ENCODE measurements around the gene MAPK9. TPM values are rescaled to one million over a fixed set of nuclear protein-coding genes. Genes with fewer than 3 reads are reported as not detected.

MAPK9 gene
- total RNA-seq, 1 experiment from 2014 or later: 38.6 TPM

DNA sequence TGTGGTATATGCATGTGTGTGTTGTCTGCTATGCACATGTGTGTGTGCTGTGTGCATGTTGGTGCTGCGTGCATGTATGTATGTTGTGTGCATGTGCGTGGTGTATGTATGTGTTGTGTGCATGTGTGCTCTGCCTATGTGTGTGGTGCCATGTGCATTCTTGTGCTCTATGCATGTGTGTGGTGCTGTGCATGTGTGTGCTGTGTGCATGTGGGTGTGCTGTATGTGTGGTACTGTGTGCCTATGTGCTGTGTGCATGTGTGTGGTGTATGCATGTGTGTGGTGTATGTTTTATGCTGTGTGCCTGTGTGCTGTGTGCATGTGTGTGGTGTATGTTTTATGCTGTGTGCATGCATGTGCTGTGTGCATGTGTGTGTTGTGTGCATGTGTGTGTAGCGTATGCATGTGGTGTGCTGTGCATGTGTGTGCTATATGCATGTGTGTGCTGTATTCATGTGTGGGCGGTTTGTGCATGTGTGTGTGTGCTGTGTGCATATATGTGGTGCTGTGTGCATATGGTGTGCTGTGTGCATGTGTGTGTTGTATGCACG, 78.2 kb downstream of the MAPK9 start:
- peak overlapping the region in 1 of 2 experiments; percentile 18; a peak in 2 of 5 replicates for H3K4me3 Mint-ChIP-seq
- no peak overlapping the region for H2AFZ ChIP-seq (ENCODE audit: low read length)
- H3K4ac ChIP-seq (ENCODE audit: low read depth, low read length): no peak overlapping the region
- H2BK120ac ChIP-seq (ENCODE audit: low read depth, low read length, poor library complexity, severe bottlenecking): no peak overlapping the region
- no peaks in the 10 kb centered on the region for H3K79me1 ChIP-seq (ENCODE audit: insufficient read depth, low read depth, low read length, poor library complexity, severe bottlenecking)
- H2BK5ac ChIP-seq (ENCODE audit: insufficient read length, low read length): no peak overlapping the region
- H3K27ac Mint-ChIP-seq: peak overlapping the region in 1 of 3 experiments; percentile 38; a peak in 1 of 7 replicates
- no peak overlapping the region for H3T11ph ChIP-seq (ENCODE audit: low read length)
- no peak overlapping the region for H2BK15ac ChIP-seq (ENCODE audit: low read depth, low read length)
- H3K27me3 ChIP-seq (ENCODE audit: insufficient read depth, low read length): no peaks in the 10 kb centered on the region
- H4K8ac ChIP-seq (replicated peaks; ENCODE audit: insufficient read length, low read depth, low read length): peak overlapping the region; percentile 6
- H3K4me2 ChIP-seq (ENCODE audit: insufficient read depth, insufficient read length, low read length): no peak overlapping the region
- H4K20me1 ChIP-seq (ENCODE audit: control insufficient read depth, insufficient read depth, insufficient read length): no peaks in the 10 kb centered on the region
- no peak overlapping the region for H3K27ac ChIP-seq (ENCODE audit: insufficient read length, low read depth, low read length)
- H3K9me3 ChIP-seq (ENCODE audit: control insufficient read depth, low read depth, low read length): no peaks in the 10 kb centered on the region
- H2AK5ac ChIP-seq (ENCODE audit: insufficient read length, low read length): no peak overlapping the region
- peaks cover 0 to 2% of the 10 kb centered on the region in 2 experiments; a peak in 1 of 4 replicates for H3K4me1 Mint-ChIP-seq
- no peak for DNase-seq
- H3K18ac ChIP-seq (ENCODE audit: insufficient read length, low read depth, low read length): no peak overlapping the region
- no peak overlapping the region for H2BK12ac ChIP-seq (ENCODE audit: insufficient read length, low read depth, low read length)
- no peak overlapping the region for H2BK20ac ChIP-seq (ENCODE audit: low read depth, low read length, poor library complexity, severe bottlenecking)
- H3K79me2 ChIP-seq (ENCODE audit: insufficient read depth, low read length): no peaks in the 10 kb centered on the region
- no peaks in the 10 kb centered on the region for H3K23me2 ChIP-seq (ENCODE audit: insufficient read length, low read depth, low read length, poor library complexity, severe bottlenecking)
- H4K91ac ChIP-seq (ENCODE audit: insufficient read length, low read depth, low read length): no peak overlapping the region
- H3K9ac ChIP-seq (ENCODE audit: extremely low read depth, insufficient read length, low read length): no peak overlapping the region
- peaks cover 27% of the 10 kb centered on the region for H3K27me3 Mint-ChIP-seq (ENCODE audit: low read depth)
- TF ChIP-seq, protein P1, sequence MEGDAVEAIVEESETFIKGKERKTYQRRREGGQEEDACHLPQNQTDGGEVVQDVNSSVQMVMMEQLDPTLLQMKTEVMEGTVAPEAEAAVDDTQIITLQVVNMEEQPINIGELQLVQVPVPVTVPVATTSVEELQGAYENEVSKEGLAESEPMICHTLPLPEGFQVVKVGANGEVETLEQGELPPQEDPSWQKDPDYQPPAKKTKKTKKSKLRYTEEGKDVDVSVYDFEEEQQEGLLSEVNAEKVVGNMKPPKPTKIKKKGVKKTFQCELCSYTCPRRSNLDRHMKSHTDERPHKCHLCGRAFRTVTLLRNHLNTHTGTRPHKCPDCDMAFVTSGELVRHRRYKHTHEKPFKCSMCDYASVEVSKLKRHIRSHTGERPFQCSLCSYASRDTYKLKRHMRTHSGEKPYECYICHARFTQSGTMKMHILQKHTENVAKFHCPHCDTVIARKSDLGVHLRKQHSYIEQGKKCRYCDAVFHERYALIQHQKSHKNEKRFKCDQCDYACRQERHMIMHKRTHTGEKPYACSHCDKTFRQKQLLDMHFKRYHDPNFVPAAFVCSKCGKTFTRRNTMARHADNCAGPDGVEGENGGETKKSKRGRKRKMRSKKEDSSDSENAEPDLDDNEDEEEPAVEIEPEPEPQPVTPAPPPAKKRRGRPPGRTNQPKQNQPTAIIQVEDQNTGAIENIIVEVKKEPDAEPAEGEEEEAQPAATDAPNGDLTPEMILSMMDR (conservative IDR thresholded peaks at IDR 0.05): no peak
- no peak overlapping the region for H4K5ac ChIP-seq (ENCODE audit: insufficient read length, low read depth, low read length)
- H3K14ac ChIP-seq (ENCODE audit: insufficient read depth, low read length): no peak overlapping the region
- H3K23ac ChIP-seq (ENCODE audit: insufficient read length, low read depth, low read length): peak overlapping the region; percentile 15
- WGBS (ENCODE audit: extremely low coverage, insufficient read length, low lambda C conversion rate): no CpG with 5 or more reads among the region's 5 CpGs
- no peaks in the 10 kb centered on the region; a peak in 1 of 7 replicates for H3K36me3 Mint-ChIP-seq (ENCODE audit: insufficient read depth in 1 of 3, low read depth in 3 of 3)
- H3K4me1 ChIP-seq (ENCODE audit: insufficient read depth, low read length): no peaks in the 10 kb centered on the region
- peaks cover 8 to 13% of the 10 kb centered on the region in 2 experiments for H3K9me3 Mint-ChIP-seq
- H3K56ac ChIP-seq (ENCODE audit: insufficient read length, low read depth, low read length): no peak overlapping the region

Data from H9 (cell line).